GM19099 (cell line): ENCODE results near the gene AIFM2.

Experiments used
- POLR2A ChIP-seq: IDR thresholded peaks from 3 replicates; pipeline ENCODE4 v1.6.1; 2011; ENCODE audit warnings: low read depth; ENCODE audit not compliant: insufficient read length; ENCODE audit errors: extremely low read depth

AIFM2 gene

GRCh38 chr10:70132098-70133029, at the start of gene AIFM2:
Gene AIFM2, minus strand, starts transcription at chr10:70132825. Its CDS starts 8,741 bp downstream, at chr10:70124084.
- TF ChIP-seq POLR2A: peak; percentile 77

- no peak for TF ChIP-seq POLR2A
Measured at GRCh38 chr10:70178139-70178725, 45.6 kb upstream of the AIFM2 start.

GRCh38 chr10:70176441-70176840, 43.8 kb upstream of the AIFM2 start:
- TF ChIP-seq POLR2A: no peak

GRCh38 chr10:70175516-70175915, 42.9 kb upstream of the AIFM2 start:
- TF ChIP-seq POLR2A: no peak

- no peak for TF ChIP-seq POLR2A
Measured at GRCh38 chr10:70174058-70174741, 41.6 kb upstream of the AIFM2 start.

GRCh38 chr10:70169649-70170364, 37.2 kb upstream of the AIFM2 start:
- TF ChIP-seq POLR2A: no peak

GRCh38 chr10:70169011-70169410, 36.4 kb upstream of the AIFM2 start:
- no peak for TF ChIP-seq POLR2A

- TF ChIP-seq POLR2A: no peak
Measured at GRCh38 chr10:70167246-70167645, 34.6 kb upstream of the AIFM2 start.

- TF ChIP-seq POLR2A: no peak
Measured at GRCh38 chr10:70166394-70166793, 33.8 kb upstream of the AIFM2 start.

GRCh38 chr10:70164163-70164562, 31.5 kb upstream of the AIFM2 start:
- TF ChIP-seq POLR2A: no peak

- TF ChIP-seq POLR2A: no peak
Measured at GRCh38 chr10:70163448-70163847, 30.8 kb upstream of the AIFM2 start.

- TF ChIP-seq POLR2A: no peak
Measured at GRCh38 chr10:70162892-70163201, 30.2 kb upstream of the AIFM2 start.

- no peak for TF ChIP-seq POLR2A
Measured at GRCh38 chr10:70162151-70162891, 29.7 kb upstream of the AIFM2 start.

- TF ChIP-seq POLR2A: no peak
Measured at GRCh38 chr10:70160798-70161197, 28.2 kb upstream of the AIFM2 start.
